MCF 10A (cell line): Measurements from ENCODE around the gene RHOT1. TPM values are rescaled to one million over a fixed set of nuclear protein-coding genes. Genes with fewer than 3 reads are reported as not detected.

Source experiments
- BruUV-seq: library from RNA; stranded (reverse); fragments of 400-500 nt; replicated peaks from 2 replicates; lab custom pipeline; 2021; lab: Mats Ljungman, UMichigan
- CTCF ChIA-PET: fragments of 300-600 bp; sonication (Branson Sonifier 250); formaldehyde crosslinking; extraction: SDS; loops from one replicate; lab custom pipeline; 2021; ENCODE audit warnings: antibody characterized with exemption, inconsistent platforms; lab: Yijun Ruan, JAX
- POLR2A ChIA-PET: fragments of 300-600, 350-650 bp; sonication (Branson Sonifier 250); formaldehyde crosslinking; extraction: SDS; loops from one replicate; lab custom pipeline; 2020; ENCODE audit warnings: antibody characterized with exemption, inconsistent platforms; lab: Yijun Ruan, JAX
- DNase-seq: peaks from one replicate; pipeline ENCODE4 v3.0.0-alpha.2; 2018; ENCODE audit not compliant: unreplicated experiment
- H3K27ac Mint-ChIP-seq: one replicate; pipeline ENCODE4 v1.8.0; 2022; ENCODE audit warnings: mild to moderate bottlenecking, low read depth, mixed read lengths; ENCODE audit not compliant: unreplicated experiment
- H3K27me3 Mint-ChIP-seq: one replicate; pipeline ENCODE4 v1.8.0; 2022; ENCODE audit warnings: mixed read lengths; ENCODE audit not compliant: insufficient read depth, unreplicated experiment
- H3K36me3 Mint-ChIP-seq: one replicate; pipeline ENCODE4 v1.8.0; 2022; ENCODE audit warnings: mild to moderate bottlenecking, moderate library complexity, mixed read lengths; ENCODE audit not compliant: insufficient read depth, unreplicated experiment
- H3K4me1 Mint-ChIP-seq: one replicate; pipeline ENCODE4 v1.8.0; 2022; ENCODE audit warnings: mixed read lengths; ENCODE audit not compliant: insufficient read depth, unreplicated experiment
- H3K4me3 Mint-ChIP-seq: one replicate; pipeline ENCODE4 v1.8.0; 2022; ENCODE audit warnings: mild to moderate bottlenecking, moderate library complexity, mixed read lengths; ENCODE audit not compliant: unreplicated experiment
- H3K9me3 Mint-ChIP-seq: one replicate; pipeline ENCODE4 v1.8.0; 2022; ENCODE audit warnings: mixed read lengths; ENCODE audit not compliant: unreplicated experiment
- intact Hi-C: fragments of 100-400 bp; cut with micrococcal nuclease; formaldehyde crosslinking; loops from 2 replicates; pipeline ENCODE4 v1.14.1; 2022
- total RNA-seq: library from RNA; stranded (reverse); gene quantifications from 2 replicates; pipeline ENCODE4 v1.2.3, GENCODE V29; 2022
- TF ChIP-seq, protein P1 (sequence below): fragments of 200-600 bp; IDR thresholded peaks from one replicate; pipeline ENCODE4 v1.8.0; 2022; ENCODE audit warnings: antibody characterized with exemption, mild to moderate bottlenecking; ENCODE audit not compliant: unreplicated experiment

RHOT1 gene
- total RNA-seq, 1 experiment from 2014 or later: 19.8 TPM

- BruUV-seq: no TSS peak
- POLR2A ChIA-PET: no interaction called here
- intact Hi-C loops: no loop called here
- Mint-ChIP-seq H3K27ac (no peak overlapping the region), H3K9me3 (no peaks in the 10 kb centered on the region), H3K4me1 (peaks cover 6% of the 10 kb centered on the region), H3K4me3 (no peak overlapping the region), H3K27me3 (peaks cover 40% of the 10 kb centered on the region), H3K36me3 (no peaks in the 10 kb centered on the region)
- TF ChIP-seq, protein P1, sequence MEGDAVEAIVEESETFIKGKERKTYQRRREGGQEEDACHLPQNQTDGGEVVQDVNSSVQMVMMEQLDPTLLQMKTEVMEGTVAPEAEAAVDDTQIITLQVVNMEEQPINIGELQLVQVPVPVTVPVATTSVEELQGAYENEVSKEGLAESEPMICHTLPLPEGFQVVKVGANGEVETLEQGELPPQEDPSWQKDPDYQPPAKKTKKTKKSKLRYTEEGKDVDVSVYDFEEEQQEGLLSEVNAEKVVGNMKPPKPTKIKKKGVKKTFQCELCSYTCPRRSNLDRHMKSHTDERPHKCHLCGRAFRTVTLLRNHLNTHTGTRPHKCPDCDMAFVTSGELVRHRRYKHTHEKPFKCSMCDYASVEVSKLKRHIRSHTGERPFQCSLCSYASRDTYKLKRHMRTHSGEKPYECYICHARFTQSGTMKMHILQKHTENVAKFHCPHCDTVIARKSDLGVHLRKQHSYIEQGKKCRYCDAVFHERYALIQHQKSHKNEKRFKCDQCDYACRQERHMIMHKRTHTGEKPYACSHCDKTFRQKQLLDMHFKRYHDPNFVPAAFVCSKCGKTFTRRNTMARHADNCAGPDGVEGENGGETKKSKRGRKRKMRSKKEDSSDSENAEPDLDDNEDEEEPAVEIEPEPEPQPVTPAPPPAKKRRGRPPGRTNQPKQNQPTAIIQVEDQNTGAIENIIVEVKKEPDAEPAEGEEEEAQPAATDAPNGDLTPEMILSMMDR: no peak
- no peak for DNase-seq
- CTCF ChIA-PET: interaction anchor here (0.9 kb wide), 2 partner anchors 13 to 21 kb away, joined by 3 read pairs; no protein-coding TSS in a partner anchor
Measured at GRCh38 chr17:32274101-32274500, 131.8 kb downstream of the RHOT1 start.

DNA sequence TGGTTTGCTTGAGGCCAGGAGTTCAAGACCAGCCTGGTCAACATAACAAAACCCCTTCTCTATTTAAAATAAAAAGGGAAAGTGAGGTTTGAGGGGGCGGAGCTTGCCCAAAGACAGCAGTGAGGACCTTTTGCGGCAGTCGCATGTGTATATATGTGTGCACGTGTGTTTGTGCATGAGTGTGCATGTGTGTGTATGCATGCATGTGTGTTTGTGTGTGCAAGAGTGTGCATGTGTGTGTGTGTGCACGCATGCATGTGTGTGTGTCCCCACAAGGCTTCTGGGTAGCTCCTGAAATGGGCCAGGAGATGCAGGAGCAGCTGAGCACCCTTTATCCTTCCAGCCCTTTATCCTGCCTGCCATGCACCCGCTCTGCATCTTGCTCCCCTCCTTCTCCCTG is 132.3 kb downstream of the RHOT1 start:
- H3K9me3 Mint-ChIP-seq: no peaks in the 10 kb centered on the region
- DNase-seq: no peak
- intact Hi-C loops: no loop called here
- no peak overlapping the region for H3K4me3 Mint-ChIP-seq
- ChIA-PET CTCF (interaction anchor here (0.9 kb wide), 1 partner anchor 22 kb away, joined by 3 read pairs; no protein-coding TSS in a partner anchor), POLR2A (no interaction called here)
- TF ChIP-seq, protein P1: no peak
- no TSS peak for BruUV-seq
- no peak overlapping the region for H3K27ac Mint-ChIP-seq
- H3K4me1 Mint-ChIP-seq: peaks cover 6% of the 10 kb centered on the region
- H3K36me3 Mint-ChIP-seq: no peaks in the 10 kb centered on the region
- H3K27me3 Mint-ChIP-seq: peaks cover 35% of the 10 kb centered on the region

Other genes with a start within 250 kb of the RHOT1 start
- 81.8 and 97.5 TPM in 2 replicates for gene UTP6, start 240.8 kb upstream of the RHOT1 start, total RNA-seq
- 29.1 and 30.4 TPM in 2 replicates for gene SUZ12, start 205.5 kb upstream of the RHOT1 start, total RNA-seq
- 11.8 and 20.9 TPM in 2 replicates for gene LRRC37B, start 135.1 kb upstream of the RHOT1 start, total RNA-seq
- gene RHBDL3, start 123.3 kb downstream of the RHOT1 start, total RNA-seq: not detected in 2 replicates
- 11.5 and 18.1 TPM in 2 replicates for gene C17orf75, start 199.7 kb downstream of the RHOT1 start, total RNA-seq
- 167 and 179 TPM in 2 replicates for gene ZNF207, start 207.7 kb downstream of the RHOT1 start, total RNA-seq